Measurements from ENCODE around the gene LYAR.

- no peak for TF ChIP-seq CTCF (IDR thresholded peaks at IDR 0.05)
- TF ChIP-seq POLR2A (IDR thresholded peaks at IDR 0.05): no peak
These were observed 33.2 kb downstream of the LYAR start for GRCh38 chr4:4256799-4257198.

Data from thyroid gland (tissue), 4 donors.